GM18909 (cell line): ENCODE measurements around the gene FUT7.
"Not testable (repeated sequence)": the region's sequence is repeated elsewhere in the genome, so short reads cannot be mapped to it uniquely, and the experiment has no call there.

Source experiments
- ATAC-seq: cut with Tn5 transposase; IDR thresholded peaks from one replicate; pipeline ENCODE4 v1.9.1; 2021; ENCODE audit warnings: mild to moderate bottlenecking; ENCODE audit not compliant: unreplicated experiment, poor library complexity

FUT7 gene

GRCh38 chr9:137066096-137066861 is 34.4 kb upstream of the FUT7 start:
- no peak for ATAC-seq

DNA sequence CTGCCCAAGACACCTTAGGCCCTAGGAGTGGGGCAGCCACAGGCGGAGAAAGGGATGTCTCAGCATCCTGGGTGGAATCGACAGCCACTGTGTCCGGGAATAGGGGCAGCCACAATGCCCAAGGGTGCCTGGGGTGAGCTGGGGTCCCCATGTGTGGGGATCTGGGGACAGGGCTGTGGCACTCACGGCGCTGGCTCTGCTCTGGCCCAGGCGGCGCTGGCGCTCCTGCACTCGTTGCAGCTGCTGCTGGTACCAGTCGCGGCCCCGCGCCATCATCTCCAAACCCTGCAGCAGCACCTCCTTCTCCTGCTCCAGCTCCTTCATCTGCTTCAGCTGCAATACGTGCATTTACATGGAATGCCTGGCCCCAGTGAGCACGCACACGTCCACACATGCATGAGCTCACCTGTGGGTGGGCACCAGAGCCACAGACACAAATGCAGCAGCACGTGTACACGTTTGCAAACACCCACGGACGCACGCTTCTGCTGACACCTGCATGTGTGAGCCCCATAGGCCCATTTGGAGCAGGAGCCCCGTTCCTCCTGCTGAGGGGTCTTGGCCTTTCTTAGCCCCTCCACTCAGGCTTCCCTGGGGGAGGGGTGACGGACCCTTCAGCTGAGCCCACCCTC is 33.6 kb upstream of the FUT7 start:
- no peak for ATAC-seq

DNA sequence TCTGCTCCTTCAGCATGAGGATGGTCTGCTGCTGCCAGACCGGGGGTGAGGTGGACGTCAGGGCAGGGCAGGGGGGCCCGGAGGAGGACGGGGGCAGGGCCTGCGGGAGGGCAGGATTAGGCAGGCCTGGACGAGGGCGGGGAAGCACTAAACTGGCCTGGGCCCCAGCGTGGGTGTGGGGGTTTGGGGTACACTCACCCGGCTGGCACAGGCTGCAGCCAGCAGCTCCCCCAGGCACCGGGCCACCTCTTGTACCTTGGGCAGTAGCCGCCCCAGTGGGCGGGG is 32.9 kb upstream of the FUT7 start:
- ATAC-seq = no peak

DNA sequence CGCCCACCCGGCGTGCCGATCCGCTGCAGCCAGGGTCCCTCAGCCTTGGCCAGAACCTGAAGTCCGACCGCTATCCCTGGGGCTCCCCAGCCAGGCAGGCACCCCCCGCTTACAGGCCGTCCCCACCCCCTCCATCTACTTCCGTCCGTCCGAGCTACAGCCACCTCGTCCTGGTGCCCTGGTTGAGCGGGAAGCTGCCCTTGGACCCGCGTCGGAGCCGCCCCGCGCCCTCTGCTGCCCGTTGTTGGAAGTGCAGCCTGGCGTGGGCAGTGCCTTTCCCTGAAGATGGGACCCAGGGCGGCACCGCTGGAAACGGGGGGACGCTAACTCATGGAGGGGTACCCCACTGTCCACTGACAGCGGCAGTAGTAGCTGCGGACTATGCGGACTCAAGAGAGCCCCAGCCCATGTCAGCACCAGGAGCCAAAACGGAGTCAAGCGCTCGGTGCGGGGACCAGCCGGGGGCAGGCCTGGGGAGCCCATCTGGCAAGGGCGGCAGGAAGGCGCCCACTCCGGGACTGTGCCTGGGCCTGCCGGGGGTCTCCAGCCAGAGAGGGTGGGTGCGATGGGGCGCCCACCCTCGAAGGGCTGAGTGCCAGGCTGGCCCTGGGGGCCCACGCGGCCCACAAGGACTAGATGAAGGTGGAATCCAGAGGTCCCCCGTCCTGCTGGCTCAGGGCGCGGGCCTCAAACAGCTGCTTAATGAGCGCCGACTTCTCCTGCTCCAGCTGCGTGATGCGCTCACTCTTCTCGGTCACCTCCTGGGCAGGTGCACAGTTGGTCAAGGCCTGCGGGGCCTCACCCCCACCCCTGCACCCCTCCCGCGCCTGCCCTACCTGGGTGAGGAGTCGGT is 32.4 kb upstream of the FUT7 start:
- no peak for ATAC-seq

GRCh38 chr9:137063311-137064026 is 31.6 kb upstream of the FUT7 start:
- ATAC-seq = no peak

DNA sequence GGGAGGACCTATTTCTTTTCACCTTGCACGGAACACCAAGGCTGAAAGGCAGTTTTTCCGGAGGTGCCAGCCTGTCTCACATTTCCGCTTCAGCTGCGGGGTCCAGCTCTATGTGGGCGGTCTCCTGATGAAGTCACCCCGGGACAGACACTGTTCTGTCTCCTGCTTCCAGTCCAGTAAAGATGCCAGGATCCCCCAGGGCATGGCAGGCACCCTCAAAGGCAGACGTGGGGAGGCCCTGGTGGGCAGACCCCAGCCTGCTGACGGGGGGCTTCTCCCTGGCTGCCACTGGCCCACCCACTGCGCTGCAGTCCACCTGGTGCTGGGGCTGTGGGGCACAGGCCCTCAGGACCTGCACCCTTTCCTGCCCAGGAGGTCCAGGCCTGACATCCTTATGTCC is 30.9 kb upstream of the FUT7 start:
- not testable (repeated sequence) for ATAC-seq

DNA sequence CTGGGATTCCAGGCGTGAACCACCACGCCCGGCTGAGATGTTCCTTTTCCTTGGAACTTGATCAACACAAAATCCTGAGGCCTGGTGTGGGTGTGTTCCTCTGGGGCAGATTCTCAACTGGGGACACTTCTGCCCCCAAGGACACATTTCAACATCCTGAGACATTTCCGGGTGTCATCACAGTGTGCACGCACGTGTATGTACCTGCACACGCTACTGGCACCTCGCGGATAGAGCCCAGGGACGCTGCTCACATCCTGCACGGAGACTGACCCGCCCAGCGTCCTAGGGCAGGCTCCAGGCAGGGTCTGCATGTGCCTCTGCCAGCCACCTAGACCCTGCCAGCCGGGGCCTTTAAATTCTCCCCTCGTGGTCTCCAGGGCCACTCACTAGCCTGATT is 30.5 kb upstream of the FUT7 start:
- ATAC-seq = no peak

DNA sequence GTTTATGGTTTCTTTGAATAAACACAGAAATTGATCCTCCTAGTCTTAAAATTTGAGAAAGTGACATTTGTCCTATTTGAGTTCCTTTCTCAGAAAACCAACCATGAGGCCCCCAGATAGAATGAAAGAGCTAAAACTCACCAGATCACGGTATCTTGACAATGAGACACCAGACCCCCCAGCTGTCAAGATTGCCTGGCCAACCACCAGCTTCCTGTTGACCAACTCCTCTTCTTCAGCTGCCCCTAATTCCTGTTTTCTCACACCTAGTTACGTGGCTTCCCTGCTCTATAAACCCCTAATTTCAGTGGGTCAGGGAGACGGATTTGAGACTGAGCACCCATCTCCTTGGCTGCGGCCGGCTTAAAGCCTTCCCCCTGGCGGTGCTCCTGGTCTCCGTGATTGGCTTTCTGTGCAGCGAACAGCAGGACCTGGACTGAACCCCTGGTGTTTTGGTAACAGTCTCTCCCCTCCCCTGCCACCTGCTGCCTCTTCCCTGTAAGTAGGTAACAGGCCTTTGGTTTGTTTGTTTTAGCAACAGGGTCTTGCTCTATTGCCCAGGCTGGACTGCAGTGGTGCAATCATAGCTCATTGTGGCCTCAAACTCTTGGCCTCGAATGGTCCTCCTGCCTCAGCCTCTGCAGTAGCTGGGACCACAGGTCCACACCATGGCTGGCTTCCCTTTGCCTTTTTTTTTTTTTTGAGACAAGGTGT is 26.8 kb upstream of the FUT7 start:
- ATAC-seq = no peak

- no peak for ATAC-seq
Measured at GRCh38 chr9:137057545-137057944, 25.7 kb upstream of the FUT7 start.

GRCh38 chr9:137056739-137057415 is 25.0 kb upstream of the FUT7 start:
- ATAC-seq = no peak

DNA sequence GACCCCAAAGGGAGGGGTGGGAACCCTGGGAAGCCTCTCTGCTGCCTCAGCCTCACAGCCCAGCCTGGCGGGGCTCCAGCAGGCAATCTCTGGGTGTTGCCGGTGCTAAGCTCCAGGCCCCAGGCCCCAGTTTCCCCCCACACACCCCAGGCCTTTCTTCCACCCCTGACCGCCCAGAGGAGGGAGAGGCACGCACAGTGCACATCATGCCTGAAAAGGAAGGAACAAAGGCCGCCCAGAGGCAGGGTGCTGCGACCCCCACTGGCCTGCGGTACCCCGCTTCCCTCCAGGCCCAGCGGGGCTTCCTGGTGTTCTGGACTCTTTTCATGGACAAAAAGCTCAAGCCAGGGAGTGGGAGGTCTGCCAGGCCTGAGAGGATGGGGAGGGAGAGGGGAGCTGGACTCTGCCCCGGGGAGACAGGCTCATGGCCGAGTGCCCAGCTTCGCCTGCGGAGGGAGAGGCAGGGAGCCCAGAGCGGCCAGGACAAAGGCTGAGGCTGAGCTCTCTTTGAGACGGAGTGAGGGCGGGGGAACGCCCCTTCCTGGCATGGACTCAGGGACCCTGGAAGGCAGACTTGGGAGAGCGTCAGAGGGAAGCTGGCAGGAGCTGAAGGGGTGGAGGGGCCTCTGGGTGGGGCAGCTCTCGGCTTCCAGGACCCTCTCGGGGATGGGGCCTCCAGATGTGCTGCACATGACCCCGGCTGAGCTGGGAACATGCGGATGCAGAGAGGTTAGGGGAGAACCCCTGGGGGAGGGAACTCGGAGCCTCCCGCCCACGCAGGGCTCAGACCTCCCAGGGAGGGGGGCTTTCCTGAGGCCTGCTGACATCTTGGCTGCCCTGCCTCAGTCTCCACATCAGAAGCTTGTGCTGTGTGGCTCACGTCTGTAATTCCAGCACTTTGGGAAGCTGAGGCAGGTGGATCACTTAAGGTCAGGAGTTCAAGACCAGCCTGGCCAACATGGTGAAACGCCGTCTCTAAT is 23.8 kb upstream of the FUT7 start:
- no peak for ATAC-seq

GRCh38 chr9:137054932-137055384 is 23.1 kb upstream of the FUT7 start:
- no peak for ATAC-seq

DNA sequence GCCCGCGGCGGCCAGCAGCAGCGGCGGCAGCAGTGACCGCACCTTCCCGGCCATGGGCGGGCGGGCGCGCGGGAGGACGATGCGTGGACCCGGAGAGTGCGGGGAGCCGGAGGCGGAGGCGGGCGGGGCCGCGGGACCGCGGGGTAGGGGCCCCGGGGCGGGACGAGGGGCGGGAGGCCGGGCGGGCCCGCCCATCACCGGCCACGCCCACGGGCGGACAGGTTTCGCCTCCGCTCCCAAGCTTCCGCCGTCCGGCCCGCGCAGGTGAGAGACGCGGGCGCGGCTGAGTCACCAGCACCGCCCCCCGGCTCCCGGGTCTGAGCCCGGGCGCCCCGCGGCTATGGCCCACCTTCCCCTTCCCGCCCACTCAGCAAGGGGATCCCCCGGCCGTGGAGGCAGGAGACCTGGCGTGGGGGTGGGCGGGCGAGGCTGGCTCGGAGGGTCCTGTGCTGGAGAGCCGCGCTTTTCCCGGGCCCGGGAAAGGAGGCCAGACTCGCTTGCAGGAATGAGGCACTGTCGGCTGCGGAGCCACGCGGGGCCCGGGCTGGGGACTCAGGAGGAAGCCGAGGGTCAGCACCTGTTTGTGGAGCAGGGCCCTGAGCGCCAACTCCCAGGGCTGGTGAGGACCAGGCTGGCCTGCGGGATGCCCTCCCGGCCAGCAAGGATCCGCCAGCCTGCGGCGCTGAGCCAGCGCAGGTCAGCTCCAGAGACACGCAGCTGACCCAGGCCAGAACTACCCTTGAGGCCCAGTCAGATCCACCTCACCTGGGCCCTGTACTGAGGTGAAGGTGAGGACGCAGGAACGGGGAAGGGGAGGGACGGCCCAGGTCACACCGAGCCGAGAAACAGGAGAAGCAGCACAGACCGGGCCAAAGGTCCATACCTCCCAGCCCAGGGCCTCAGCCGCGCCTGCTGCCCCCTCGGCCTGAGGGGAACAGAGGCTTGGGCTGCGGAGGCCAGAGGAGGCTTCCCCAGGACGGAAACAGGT is 22.4 kb upstream of the FUT7 start, which contains the start of gene ENTPD2:
TSS of gene ENTPD2 (minus strand) at position 118 of the 988 bp plus-strand sequence. CDS start at position 54, 64 bp downstream.
- ATAC-seq = no peak

DNA sequence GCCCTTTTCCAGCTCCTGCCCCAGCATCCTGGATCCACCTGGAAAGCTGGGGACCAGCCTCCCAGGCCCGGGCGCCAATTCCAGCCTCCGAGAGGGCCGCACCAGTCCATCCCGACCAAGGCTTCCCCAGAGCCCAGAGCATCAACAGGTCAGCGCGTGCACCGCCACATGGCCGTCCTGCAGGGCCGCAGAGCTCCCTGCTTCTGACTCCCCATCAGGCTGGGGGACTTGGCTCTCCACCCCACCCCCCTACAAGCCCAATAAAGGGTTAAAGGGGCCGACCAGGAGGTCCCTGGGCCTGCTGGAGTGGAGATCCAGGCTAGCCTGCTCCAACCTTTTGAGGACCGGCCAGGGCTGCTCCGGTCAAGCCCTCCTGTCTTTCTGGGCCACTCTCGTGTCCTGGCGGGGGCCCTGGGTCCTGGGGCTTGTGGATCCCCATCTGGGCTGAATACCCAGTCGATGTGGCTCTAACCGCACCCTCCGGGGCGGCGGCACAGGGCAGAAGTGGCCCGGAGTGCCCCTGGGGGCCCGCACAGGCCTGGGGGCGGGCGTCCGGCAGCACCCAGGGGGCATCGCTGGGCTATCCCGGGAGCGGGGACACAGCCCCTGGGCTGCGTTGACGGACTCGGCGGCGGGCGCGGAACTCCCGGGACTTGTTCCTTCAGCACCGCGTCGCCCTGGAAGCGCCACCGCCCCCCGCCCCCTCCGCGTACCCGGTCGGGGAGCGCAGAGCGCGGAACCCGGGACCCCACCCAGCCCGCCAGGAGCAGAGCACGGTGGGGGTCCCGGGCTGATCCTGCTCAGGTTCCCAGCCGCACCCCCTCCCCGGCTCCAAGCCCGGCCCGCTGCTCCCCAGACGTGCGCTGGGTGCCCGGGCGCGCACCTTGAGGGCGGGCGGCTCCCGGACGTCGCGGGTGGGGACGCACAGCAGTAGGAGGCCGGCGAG is 21.4 kb upstream of the FUT7 start:
- ATAC-seq = no peak

DNA sequence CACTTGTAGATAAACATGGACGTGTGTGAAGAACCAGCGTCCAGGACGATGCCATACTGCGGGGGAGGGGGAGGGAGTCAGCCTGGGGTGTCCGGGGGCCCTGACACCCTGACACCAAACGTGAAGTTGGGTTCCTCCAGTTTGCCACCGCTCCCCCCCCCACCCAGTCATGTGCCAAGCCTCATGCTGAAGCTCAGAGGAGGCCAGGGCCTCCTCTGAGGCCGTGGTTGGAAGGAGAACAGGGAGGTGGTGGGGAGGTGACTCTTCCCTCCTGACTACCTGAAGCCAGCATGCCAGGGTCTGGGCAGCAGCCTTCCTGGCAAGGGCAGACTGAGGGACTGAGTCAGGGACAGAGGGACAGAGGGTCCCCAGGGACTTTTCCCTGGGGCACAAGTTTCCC is 20.4 kb upstream of the FUT7 start:
- ATAC-seq = no peak

DNA sequence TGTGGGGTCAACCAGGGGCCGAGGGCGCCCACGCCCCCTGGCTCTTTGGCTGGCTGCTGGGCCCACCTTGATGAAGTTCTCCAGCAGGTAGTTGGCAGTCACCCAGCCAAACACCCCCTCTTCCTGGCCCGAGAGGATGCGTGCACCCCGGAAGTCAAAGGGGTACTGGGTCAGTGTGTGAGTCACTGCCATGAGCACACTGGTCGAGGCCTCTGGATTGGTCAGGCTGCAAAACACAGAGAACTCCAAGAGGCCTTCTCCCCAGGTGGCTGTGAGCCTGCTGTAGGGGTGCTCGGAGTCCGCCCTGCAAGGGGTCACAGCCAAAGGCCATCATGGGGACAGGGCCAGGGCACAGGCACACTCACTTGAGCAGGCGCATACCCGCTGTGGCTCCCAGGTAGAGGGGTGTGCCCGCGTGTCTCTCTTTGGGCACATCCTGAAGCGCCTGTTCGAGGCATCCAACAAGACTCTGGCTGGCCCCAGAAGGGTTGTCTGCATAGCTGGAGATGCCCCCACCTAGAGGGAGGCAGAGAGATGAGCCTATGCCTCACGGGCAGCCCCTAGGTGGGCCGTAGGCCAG is 19.3 kb upstream of the FUT7 start:
- ATAC-seq = no peak
